GM19468 (cell line): ENCODE measurements around the gene TFAM.

Source experiments
- ATAC-seq: cut with Tn5 transposase; IDR thresholded peaks from one replicate; pipeline ENCODE4 v1.9.1; 2021; ENCODE audit warnings: mild to moderate bottlenecking, moderate library complexity, moderate number of reproducible peaks; ENCODE audit not compliant: unreplicated experiment; ENCODE audit errors: extremely low read depth

Gene TFAM

GRCh38 chr10:58384999-58385783, at the start of gene TFAM:
TFAM (plus strand) TSS chr10:58385410; CDS start chr10:58385548, 138 bp downstream.
- ATAC-seq, result peak; percentile 71

DNA sequence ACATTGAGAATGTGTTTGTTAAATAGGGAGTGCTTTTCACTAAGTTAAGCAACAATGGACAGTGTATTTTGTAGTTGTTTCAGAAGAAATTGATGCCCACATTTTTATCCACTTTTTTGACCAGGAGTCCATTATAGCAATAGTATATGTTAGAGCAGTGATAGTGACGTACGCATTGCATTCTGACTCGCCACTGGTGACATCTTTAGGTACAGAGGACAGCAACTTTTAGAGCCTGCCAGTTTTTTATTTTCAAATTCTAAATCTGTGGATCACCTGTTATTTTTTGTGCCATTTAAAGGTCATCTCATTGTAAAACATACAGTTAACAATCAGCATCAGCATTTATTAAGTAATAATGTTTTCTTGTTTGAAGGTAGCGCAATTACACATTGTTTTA, 49.0 kb upstream of the TFAM start:
- ATAC-seq, result no peak

GRCh38 chr10:58341422-58341821, 43.8 kb upstream of the TFAM start:
- ATAC-seq, result no peak

DNA sequence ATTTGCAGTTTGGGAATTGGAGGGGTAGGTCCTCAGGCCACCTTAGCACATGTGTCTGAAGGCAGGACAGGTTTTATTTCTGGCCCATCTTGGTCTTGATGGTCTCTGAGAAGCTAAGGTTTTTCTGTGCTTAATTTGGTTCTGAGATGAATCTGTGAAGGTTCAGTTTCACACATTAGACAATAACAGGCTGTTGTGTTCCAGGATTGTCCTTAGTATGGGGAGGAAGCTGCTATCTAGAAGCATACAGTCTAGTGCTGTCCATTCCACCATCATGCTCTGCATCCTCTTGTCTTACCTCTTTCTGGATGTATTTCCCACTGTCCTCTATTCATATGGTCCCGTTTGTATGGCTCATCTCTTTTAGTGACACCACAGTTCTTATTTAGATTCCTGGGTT, 43.3 kb upstream of the TFAM start:
- ATAC-seq, result no peak

DNA sequence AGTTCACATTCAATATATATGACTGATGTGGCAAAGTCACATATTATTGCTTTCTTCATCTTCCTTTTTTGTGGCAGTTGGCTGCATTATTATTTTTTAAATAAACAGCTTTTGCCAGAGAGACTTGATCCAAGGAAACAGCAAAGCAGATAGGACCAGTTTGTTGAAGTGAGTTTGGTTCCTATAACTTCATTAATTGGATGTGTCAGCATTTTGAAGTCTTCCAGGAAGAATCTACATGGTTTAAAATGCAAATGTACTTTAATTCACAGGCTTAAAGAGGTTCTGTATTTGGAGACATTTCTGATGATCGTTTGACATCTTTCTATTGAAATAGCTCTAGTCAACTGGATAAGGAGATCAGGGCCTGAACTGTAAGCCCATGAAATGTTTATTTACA, 37.2 kb upstream of the TFAM start:
- ATAC-seq, result no peak

DNA sequence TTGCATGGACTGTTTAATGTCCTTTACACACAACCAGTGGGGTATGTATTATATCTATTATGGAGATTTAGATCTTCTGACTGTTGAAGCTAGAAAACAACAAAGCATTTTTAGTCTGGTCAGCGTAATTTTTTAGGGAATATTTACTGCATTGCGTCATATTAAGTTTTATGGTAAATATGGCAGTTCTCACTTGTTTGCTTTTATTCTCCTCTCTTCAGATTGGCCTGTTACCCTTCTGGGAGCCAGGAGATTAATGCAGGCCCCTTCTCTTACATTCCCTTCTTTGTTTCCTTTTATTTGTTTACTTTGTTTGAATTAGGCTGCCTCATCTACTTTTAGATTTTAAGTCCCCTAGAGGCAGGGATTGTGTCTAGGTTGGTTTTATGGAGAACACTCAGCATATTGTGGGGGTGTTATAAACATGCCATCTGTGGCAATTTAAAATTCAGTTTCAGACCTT, 36.6 kb upstream of the TFAM start:
- no peak for ATAC-seq

- ATAC-seq, result no peak
Observed at GRCh38 chr10:58350023-58350422, 35.2 kb upstream of the TFAM start.

GRCh38 chr10:58350619-58351323, 34.4 kb upstream of the TFAM start:
- ATAC-seq, result no peak

- no peak for ATAC-seq
Observed at GRCh38 chr10:58351616-58352578, 33.3 kb upstream of the TFAM start.

- no peak for ATAC-seq
Observed at GRCh38 chr10:58352956-58353610, 32.1 kb upstream of the TFAM start.

- ATAC-seq, result no peak
Observed at GRCh38 chr10:58356756-58357155, 28.5 kb upstream of the TFAM start.

- ATAC-seq, result no peak
Observed at GRCh38 chr10:58358314-58358933, 26.8 kb upstream of the TFAM start.

- ATAC-seq, result no peak
Observed at GRCh38 chr10:58358947-58359346, 26.3 kb upstream of the TFAM start.

GRCh38 chr10:58359541-58359940, 25.7 kb upstream of the TFAM start:
- ATAC-seq, result no peak

GRCh38 chr10:58360412-58361004, 24.7 kb upstream of the TFAM start:
- ATAC-seq, result no peak

- ATAC-seq, result no peak
Observed at GRCh38 chr10:58361353-58361752, 23.9 kb upstream of the TFAM start.

DNA sequence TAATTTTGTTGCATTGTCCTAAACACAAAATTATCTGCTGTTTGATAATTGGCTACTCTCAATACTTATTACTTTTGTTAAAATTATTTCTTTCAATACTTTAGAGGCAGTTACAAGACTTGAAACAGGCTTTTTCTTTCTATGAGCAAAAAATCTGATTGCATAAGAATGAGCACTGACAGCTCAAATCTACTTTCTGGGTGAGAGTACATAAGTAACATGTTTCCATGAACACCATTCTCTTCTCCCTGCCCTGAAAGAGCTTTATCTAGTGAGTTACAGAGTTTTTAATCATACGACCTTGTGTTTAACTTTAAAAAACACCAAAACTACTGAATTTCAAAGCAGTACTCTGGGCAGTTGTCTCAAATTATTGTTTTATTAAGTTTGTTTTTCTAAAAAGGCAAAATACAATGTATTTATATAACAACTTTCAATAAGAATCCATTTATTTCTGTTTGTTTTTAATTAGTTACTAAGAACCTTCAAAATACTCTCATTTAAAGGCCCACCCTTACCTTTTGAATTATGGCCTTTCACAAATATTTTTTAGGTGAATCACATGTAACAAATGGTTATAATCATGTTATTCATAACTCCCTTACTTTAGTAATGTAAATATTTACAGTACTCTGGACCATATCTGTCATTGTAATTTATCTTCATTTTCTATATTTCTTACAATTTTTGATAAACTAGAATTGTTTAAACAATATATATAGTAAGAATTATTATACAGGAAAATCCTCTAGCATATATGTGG, 23.0 kb upstream of the TFAM start:
- ATAC-seq, result no peak

- ATAC-seq, result no peak
Observed at GRCh38 chr10:58367069-58367468, 18.1 kb upstream of the TFAM start.
